Neural cell (in vitro differentiated cells): ENCODE data around the gene NAA15. TPM values are rescaled to one million over a fixed set of nuclear protein-coding genes. Genes with fewer than 3 reads are reported as not detected.

Experiments
- polyA plus RNA-seq: library from polyadenylated mRNA; depleted of rRNA; stranded (reverse); fragments of >200 nt; gene quantifications from 2 replicates; pipeline ENCODE4 v1.2.3, GENCODE V29; 2014
- small RNA-seq, 3 experiments: library from RNA; depleted of rRNA; stranded (forward); fragments of <200 nt; gene quantifications; one replicate each; pipeline ENCODE3, GENCODE V24; 2012

Gene NAA15
- polyA plus RNA-seq, 1 donor from 2014 or later: 12.5 TPM

Small RNAs within 50 kb of the gene (small RNA-seq; reads per million reads assigned to genes)
- gene RF01225 (0 reads per million in 3 experiments), gene RNU6-1074P (0 reads per million in 3 experiments), gene RNU6-1214P (0 reads per million in 3 experiments)

Other genes with a start within 250 kb of the NAA15 start
- 105 and 116 TPM in 2 replicates for gene ELF2, start 124.3 kb upstream of the NAA15 start, polyA plus RNA-seq
- gene MGARP, start 21.3 kb upstream of the NAA15 start, polyA plus RNA-seq: 1.3 and 1.9 TPM in 2 replicates
- 102 and 103 TPM in 2 replicates for gene NDUFC1, start 972 bp downstream of the NAA15 start, polyA plus RNA-seq
- gene RAB33B, start 152.6 kb downstream of the NAA15 start, polyA plus RNA-seq: 8.6 and 10.7 TPM in 2 replicates